Mesodermal cell (in vitro differentiated cells): ENCODE data around the gene CYTH4.
"Not testable (repeated sequence)": the region's sequence is repeated elsewhere in the genome, so short reads cannot be mapped to it uniquely, and the experiment has no call there.

Source experiments
- H3K27ac ChIP-seq: 2 replicates; pipeline ENCODE4 v1.7.0; 2013; ENCODE audit warnings: mild to moderate bottlenecking, low read depth, low read length, moderate library complexity; ENCODE audit not compliant: severe bottlenecking
- H3K36me3 ChIP-seq: 2 replicates; pipeline ENCODE4 v1.7.1; 2013; ENCODE audit warnings: mild to moderate bottlenecking, low read length, moderate library complexity; ENCODE audit not compliant: control insufficient read depth, insufficient read depth
- H3K4me1 ChIP-seq: one replicate; pipeline ENCODE4 v1.7.1; 2013; ENCODE audit warnings: mild to moderate bottlenecking, low read length; ENCODE audit not compliant: insufficient read depth, control insufficient read depth, poor library complexity, severe bottlenecking
- H3K4me3 ChIP-seq: 2 replicates; pipeline ENCODE4 v1.7.0; 2013; ENCODE audit warnings: low read length, control low read depth, mild to moderate bottlenecking; ENCODE audit not compliant: insufficient read depth, poor library complexity, severe bottlenecking; ENCODE audit errors: extremely low read depth
- H3K9me3 ChIP-seq: 2 replicates; pipeline ENCODE4 v1.7.1; 2013; ENCODE audit warnings: mild to moderate bottlenecking, low read length, moderate library complexity; ENCODE audit not compliant: control insufficient read depth
- WGBS, 2 experiments: methylation state at CpG; one replicate each; pipeline ENCODE4 v1.1.5; 2013; ENCODE audit warnings: missing lambda C conversion rate in 2 of 2; ENCODE audit not compliant: insufficient coverage in 2 of 2; 5-methylcytosine and 5-hydroxymethylcytosine counted together

The CYTH4 gene

GRCh38 chr22:37240941-37241320, 41.4 kb upstream of the CYTH4 start:
- H3K36me3 ChIP-seq, result no peaks in the 10 kb centered on the region
- no peak overlapping the region for H3K4me3 ChIP-seq
- H3K4me1 ChIP-seq, result peaks cover 37% of the 10 kb centered on the region
- H3K27ac ChIP-seq, result no peak overlapping the region
- H3K9me3 ChIP-seq, result no peaks in the 10 kb centered on the region
- 90 to 97% methylated on average over 5 to 7 of the region's 7 CpGs for WGBS, 2 experiments

DNA sequence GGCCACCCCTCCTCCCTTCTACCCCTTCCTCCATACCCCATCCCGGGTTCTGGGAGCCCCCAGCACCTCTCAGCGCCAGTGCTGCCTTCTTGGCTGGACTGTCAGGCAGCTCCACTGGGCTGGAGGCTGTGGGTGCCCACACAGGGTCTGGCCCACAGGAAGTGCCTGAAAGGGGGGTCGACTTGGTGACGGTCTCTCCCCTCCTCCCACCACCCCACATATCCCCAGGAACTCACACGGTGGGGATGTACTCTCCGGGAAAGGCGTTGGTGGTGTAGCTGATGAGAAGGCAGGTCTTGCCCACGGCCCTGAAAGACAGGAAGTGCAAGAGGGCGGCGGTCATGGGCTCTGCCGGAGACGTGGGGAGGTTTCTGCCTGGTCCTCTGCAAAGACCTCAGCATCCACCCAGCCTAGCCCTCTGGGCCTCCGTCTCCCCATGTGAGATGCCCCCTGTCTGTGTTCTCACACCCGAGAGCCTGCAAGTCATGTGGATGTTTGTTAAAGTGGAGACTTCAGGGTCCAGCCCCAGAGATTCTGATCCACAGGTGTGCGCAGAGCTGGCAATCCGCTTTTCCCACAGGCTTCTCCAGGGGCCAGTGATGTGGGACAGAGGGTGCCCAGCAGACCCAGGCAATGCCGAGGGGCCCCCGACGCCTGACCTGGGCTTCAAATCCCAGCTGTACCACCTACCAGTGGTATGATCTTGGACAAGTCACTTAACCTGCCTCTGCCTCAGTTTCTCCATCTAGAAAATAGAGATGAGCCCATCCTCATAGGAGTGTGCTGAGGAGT, 40.8 kb upstream of the CYTH4 start:
- Histone ChIP-seq H3K9me3 (no peaks in the 10 kb centered on the region), H3K36me3 (no peaks in the 10 kb centered on the region), H3K27ac (no peak overlapping the region), H3K4me1 (peaks cover 37% of the 10 kb centered on the region), H3K4me3 (no peak overlapping the region)
- WGBS, 2 experiments, result 86 to 92% methylated on average over 8 to 15 of the region's 19 CpGs

- Histone ChIP-seq H3K27ac (peak overlapping the region; percentile 66), H3K9me3 (no peaks in the 10 kb centered on the region), H3K36me3 (no peaks in the 10 kb centered on the region), H3K4me3 (no peak overlapping the region), H3K4me1 (peaks cover 37% of the 10 kb centered on the region)
- 50 to 63% methylated on average over 13 to 14 of the region's 16 CpGs for WGBS, 2 experiments
Measured at GRCh38 chr22:37242395-37242918, 39.9 kb upstream of the CYTH4 start.

DNA sequence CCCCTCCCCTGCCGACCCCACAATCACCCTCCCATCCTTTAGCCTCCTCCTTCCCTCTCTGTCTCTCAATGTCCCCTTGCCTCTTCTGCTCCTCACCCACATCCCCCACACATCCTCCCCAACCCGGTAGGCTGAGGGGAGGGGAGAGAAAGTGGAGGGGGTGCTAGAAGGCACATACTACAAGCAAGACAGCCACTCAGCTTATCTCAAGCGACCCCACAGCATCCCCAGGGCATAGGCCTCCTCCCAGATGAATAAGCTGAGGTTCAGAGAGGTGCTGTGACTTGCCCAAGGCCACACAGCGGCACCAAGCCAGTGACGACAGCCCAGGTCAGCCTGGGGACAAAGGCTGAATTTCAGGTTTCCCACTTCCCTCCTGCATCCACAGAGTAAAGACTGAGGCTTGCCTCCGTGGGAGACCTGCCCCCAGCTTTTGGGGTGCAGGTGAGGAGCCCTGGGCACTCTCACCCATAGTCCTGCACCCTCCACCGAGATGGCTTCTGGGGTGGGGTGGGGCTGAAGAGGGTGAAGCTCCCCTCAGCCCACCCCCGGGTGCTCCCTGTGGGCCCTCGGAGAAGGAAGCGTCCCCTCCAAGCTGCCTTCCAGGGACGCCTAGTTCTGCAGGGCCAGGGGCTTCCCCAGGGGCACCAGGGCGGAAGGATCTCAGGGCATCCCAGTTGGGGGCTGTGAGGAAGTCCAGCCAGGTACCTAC, 38.8 kb upstream of the CYTH4 start:
- H3K4me1 ChIP-seq, result peaks cover 33% of the 10 kb centered on the region
- peak overlapping the region; percentile 11 for H3K4me3 ChIP-seq
- H3K27ac ChIP-seq, result peak overlapping the region; percentile 23
- H3K9me3 ChIP-seq, result no peaks in the 10 kb centered on the region
- H3K36me3 ChIP-seq, result no peaks in the 10 kb centered on the region
- 89 to 95% methylated on average over 5 to 6 of the region's 12 CpGs for WGBS, 2 experiments

GRCh38 chr22:37244114-37244921, 38.0 kb upstream of the CYTH4 start, which contains the start of gene RAC2:
RAC2 (minus strand) TSS chr22:37244269; CDS start chr22:37244148, 121 bp downstream.
- Histone ChIP-seq H3K4me3 (peak within 1 kb of the TSS; percentile 11), H3K36me3 (no peaks in the 10 kb centered on the region), H3K4me1 (peaks cover 33% of the 10 kb centered on the region), H3K27ac (peak within 1 kb of the TSS; percentile 66), H3K9me3 (no peaks in the 10 kb centered on the region)
- WGBS, 2 experiments, result 49 to 55% methylated on average over 11 to 19 of the region's 23 CpGs

DNA sequence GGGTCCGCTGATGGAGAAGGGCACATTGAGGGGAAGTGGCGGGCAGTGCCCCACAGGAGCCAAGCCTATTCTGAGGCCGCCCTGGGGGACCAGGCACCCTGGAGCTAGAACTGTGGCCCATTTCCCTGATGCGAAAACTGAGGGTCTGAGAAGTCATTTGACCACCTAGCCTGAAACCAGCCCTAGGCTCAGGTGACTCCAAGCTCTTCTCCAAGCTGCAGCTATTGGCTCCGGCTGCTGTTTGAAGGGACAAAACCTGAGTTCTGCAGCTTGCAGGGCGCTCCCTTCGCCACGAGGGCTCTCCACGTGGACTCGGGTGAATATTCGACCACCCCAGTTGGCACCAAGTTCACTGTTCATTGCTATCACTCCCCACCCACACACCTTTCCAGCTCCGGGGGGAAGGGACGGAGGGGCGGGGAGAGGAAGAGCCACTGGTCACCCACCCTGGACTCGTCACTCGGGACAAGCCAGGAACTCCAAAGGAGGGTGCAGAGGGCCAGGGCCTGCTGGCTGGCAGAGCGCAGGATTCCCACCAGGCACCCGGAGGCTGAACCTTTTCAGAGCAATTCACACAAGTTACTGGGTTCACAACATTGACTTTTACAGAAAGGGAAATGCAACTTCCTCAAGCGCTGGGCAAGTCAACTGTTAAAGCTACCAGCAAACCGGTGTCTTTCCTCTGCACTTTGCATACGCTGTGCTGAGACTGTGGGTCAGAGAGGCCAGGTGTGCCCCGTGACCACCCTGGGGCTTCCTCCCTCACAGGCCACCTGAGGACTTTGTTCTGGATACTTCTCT, 37.2 kb upstream of the CYTH4 start:
- 77 to 87% methylated on average over 13 to 19 of the region's 22 CpGs for WGBS, 2 experiments
- Histone ChIP-seq H3K9me3 (no peaks in the 10 kb centered on the region), H3K27ac (no peak overlapping the region), H3K36me3 (no peaks in the 10 kb centered on the region), H3K4me1 (peaks cover 33% of the 10 kb centered on the region), H3K4me3 (no peak overlapping the region)

DNA sequence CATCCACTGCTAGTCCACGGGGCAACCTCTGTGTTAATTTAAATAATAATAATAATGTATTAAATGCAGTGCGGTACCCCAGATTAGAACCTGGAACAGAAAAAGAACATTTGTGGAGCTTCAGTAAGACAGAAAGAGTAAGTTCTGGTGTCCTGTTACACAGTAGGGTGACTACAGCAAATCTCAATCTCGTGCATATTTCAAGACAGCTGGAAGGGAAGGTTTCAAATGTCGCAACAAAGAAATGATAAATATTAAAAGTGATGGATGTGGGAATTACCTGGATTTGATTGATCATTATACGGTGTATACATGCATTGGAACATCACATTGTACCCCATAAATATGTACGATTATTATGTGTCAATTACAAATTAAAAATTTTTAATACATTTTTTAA, 36.6 kb upstream of the CYTH4 start:
- WGBS, 2 experiments, result 87% methylated on average over 3 of the region's 6 CpGs; no CpG with 5 or more reads in 1 of the 2 experiments
- no peaks in the 10 kb centered on the region for H3K9me3 ChIP-seq
- no peaks in the 10 kb centered on the region for H3K36me3 ChIP-seq
- peaks cover 33% of the 10 kb centered on the region for H3K4me1 ChIP-seq
- no peak overlapping the region for H3K4me3 ChIP-seq
- H3K27ac ChIP-seq, result no peak overlapping the region

- WGBS, 2 experiments, result 63 to 89% methylated on average over 1 to 4 of the region's 6 CpGs
- no peak overlapping the region for H3K4me3 ChIP-seq
- H3K9me3 ChIP-seq, result no peaks in the 10 kb centered on the region
Measured at GRCh38 chr22:37248251-37248650, 34.1 kb upstream of the CYTH4 start.

DNA sequence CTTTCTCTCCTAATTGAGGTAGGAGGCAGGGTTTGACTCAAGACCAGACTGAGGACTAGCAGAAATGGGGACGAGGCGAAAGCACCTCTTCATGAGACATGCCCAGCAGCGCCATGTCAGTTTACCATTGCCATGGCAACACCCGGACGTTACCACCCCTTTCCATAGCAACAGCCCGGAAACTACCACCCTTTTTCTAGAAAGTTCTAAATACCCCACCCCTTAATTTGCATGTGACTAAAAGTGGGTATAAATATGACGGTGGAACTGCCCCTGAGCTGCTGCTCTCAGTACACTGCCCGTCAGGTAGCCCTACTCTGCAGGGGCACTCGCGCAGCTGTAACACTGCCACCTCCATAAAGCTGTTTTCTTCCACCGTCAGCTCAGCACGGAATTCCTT, 32.3 kb upstream of the CYTH4 start:
- Histone ChIP-seq H3K4me3 (no peak overlapping the region), H3K36me3 (no peaks in the 10 kb centered on the region), H3K9me3 (no peaks in the 10 kb centered on the region), H3K27ac (no peak overlapping the region), H3K4me1 (peaks cover 3% of the 10 kb centered on the region)
- 92 to 95% methylated on average over 6 to 8 of the region's 12 CpGs for WGBS, 2 experiments

More at GRCh38 chr22:37248251-37248650, 34.1 kb upstream of the CYTH4 start:
- Histone ChIP-seq H3K4me1 (peaks cover 14% of the 10 kb centered on the region), H3K27ac (no peak overlapping the region), H3K36me3 (no peaks in the 10 kb centered on the region)

GRCh38 chr22:37251836-37252235, 30.5 kb upstream of the CYTH4 start:
- not testable (repeated sequence) for H3K9me3 ChIP-seq, H3K4me1 ChIP-seq, H3K4me3 ChIP-seq, H3K27ac ChIP-seq, H3K36me3 ChIP-seq
- 81 to 95% methylated on average over 4 to 6 of the region's 8 CpGs for WGBS, 2 experiments
